GM19468 (cell line): ENCODE data around the gene PCDH1.
A peak's percentile ranks its signal among the peaks of the same experiment; 100 is the strongest.
"Not testable (repeated sequence)": the region's sequence is repeated elsewhere in the genome, so short reads cannot be mapped to it uniquely, and the experiment has no call there.

Experiments
- ATAC-seq: cut with Tn5 transposase; IDR thresholded peaks from one replicate; pipeline ENCODE4 v1.9.1; 2021; ENCODE audit warnings: mild to moderate bottlenecking, moderate library complexity, moderate number of reproducible peaks; ENCODE audit not compliant: unreplicated experiment; ENCODE audit errors: extremely low read depth

PCDH1 gene

DNA sequence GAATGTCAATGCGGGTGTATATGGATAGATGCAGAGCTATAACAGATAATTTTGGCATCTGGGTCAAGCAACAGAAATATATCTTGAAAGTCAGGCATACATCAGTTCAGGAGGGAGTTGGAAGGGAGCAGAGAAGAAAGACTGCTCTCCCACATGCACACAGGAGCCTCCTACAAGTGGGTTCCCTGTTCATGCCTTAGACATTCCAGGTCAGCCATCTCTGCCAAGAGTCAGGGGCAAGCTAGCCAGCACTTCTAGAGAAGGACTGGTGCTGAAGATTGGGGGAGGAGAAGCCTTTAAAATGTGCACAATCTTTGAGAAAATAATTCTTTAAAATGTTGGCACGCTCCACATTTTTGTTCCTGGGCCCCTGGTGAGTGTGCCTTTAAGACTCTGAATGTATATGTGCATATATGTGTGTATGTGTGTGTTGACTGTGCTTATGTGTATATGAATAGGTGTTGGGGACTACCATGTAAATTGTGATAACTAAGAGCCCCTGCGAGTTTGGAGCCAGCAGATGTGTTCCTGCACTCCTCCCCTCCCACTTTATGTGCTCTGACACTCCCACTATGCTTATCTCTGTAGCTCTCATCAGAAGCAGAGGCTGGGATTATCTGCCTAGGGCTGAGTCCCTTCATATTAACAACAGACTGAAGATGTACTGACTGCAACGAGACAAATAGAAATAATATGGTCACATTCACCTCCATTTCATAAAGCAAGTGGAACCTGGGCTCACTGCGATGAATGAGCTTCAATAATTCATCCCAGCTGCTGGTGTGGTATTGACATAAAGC lies 24.0 kb upstream of the PCDH1 start:
- no peak for ATAC-seq

GRCh38 chr5:141898448-141899049 lies 20.3 kb upstream of the PCDH1 start:
- no peak for ATAC-seq

DNA sequence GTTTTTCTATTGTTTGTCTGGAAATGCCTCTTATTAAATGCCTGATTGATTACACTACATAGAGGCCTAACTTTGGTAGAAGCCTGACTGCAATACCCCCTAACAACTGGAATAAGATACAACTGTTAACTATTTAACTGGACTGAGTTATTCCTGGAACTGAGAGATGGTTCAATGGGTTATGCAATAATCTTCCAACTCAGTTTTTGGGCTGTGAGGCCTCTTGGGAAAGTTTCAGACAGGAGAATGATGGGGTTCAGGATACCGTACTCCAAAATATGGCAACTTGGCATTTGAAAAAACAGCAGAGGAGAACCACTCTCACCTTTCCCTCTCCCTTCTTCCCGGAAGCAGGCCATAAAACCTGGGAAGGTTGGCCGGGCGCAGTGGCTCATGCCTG lies 19.2 kb upstream of the PCDH1 start:
- ATAC-seq: no peak

DNA sequence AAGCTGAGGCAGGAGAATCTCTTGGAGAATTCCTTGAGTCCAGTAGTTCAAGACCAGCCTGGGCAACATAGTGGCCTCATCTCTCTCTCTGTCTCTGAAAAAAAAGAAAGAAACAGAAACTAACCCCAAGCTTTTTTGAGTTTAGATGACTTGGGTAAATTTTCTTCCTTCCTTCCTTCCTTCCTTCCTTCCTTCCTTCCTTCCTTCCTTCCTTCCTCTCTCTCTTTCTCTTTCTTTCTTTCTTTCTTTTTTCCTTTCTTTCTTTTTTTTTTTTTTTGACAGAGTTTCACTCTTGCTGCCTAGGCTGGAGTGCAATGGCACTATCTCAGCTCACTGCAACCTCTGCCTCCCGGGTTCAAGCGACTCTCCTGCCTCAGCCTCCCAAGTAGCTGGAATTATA lies 12.2 kb upstream of the PCDH1 start:
- ATAC-seq: not testable (repeated sequence)

DNA sequence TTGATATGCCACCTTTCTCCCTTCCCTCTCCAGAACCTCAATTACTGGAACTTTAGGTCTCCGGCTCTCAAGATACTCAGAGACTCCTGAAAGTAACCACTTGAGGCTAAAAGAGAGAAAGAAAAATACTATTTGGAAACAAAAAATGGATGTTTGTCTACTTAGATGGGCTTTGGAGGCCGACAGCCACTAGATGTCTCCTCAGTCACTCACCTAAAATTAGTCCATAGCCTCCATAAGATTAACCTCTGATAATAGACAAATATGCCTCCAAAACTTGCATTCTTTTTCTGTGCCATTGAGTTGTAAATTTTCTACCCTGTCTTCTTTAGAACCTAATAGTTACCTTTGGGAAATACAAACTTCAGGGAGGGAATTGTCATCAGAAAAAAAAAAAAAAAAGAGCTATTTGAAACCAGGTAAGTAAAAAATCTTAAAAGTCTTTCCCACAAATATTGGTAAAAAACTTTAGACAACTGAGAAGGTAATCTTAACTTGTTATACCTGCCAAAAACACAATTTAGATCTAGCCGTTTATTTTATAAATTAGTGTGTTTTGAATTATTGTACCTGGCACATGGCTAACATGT lies 11.2 kb upstream of the PCDH1 start:
- ATAC-seq: no peak

DNA sequence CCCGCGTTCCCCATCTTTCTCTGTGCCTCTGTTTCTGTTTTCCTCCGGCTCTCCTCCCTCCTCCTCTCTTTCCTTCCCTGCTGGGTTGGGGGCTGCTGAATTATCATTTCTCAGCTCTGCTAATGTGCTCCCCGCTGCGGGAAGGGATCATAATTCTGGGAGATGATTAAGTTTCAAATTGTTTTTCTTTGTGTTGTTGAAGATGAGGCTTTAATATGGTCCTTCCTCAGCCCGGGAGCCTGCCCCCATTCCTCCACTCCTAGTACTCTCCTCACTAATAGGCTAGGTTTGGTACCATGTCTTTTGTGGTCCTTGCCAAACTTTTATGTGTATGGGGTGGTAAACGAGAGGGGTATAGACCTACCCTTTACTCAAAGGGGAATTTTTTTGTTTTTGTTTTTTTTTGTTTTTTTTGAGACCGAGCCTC lies 5.7 kb upstream of the PCDH1 start:
- ATAC-seq: no peak

GRCh38 chr5:141883184-141883891 lies 5.1 kb upstream of the PCDH1 start:
- no peak for ATAC-seq

- no peak for ATAC-seq
Observed at GRCh38 chr5:141882594-141883183, 4.5 kb upstream of the PCDH1 start.

GRCh38 chr5:141881886-141882285 lies 3.7 kb upstream of the PCDH1 start:
- ATAC-seq: no peak

GRCh38 chr5:141880961-141881801 lies 3.0 kb upstream of the PCDH1 start:
- no peak for ATAC-seq

DNA sequence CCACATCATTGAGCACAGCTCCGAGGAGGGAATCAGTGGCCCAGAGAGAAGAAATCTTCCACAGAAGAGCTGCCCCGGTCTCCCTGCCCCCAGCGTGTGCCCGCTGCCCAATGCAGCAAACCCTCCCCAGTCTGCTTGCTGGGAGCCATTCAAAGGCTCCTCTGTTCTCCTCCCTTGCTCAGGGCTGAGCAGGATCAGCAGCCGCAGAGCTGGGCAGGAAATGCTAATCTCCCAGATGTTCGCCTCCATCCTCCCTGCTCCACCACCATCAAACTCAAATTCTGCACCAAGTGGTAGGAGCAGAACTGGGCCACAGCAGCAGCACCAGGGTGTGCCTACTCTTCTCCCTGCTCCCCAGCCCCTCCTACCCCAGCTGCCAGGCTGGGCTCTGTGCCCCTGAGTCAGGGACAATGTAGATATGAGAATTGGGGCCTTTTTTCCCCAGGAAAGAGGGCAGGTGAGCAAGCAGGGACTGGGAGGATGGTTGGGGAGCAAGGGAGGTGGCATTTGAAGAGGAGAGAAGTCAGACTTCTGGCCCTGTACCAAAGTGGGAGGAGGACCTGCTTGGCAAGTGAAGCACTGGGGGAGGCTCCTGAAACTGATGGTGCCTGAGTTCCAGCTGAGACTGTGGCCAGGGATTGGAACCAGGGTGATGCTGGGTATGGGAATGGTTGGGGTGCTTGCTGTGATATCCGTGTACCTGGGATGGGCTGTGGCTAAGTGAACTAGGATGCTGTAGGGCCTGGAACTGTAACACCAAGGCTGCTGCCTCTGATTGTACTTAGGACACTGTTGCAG lies 1.9 kb upstream of the PCDH1 start:
- no peak for ATAC-seq

DNA sequence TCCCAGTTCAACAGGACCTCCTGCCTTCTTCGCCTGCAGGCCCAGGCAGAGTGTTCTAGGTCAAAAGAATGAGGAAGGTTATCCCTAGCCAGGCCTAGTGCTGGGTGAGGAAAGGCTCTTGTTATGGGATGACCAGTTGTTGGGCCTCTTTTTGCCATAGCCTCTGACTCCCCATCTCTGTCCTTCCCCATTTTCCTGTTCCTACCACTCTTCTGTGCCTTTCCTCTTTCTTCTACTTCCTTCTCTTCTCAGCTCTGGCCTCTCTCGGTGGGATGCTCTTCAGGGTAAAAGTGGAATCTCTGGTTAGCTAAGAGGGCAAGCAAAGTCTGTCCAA lies 1.2 kb upstream of the PCDH1 start:
- ATAC-seq: no peak

DNA sequence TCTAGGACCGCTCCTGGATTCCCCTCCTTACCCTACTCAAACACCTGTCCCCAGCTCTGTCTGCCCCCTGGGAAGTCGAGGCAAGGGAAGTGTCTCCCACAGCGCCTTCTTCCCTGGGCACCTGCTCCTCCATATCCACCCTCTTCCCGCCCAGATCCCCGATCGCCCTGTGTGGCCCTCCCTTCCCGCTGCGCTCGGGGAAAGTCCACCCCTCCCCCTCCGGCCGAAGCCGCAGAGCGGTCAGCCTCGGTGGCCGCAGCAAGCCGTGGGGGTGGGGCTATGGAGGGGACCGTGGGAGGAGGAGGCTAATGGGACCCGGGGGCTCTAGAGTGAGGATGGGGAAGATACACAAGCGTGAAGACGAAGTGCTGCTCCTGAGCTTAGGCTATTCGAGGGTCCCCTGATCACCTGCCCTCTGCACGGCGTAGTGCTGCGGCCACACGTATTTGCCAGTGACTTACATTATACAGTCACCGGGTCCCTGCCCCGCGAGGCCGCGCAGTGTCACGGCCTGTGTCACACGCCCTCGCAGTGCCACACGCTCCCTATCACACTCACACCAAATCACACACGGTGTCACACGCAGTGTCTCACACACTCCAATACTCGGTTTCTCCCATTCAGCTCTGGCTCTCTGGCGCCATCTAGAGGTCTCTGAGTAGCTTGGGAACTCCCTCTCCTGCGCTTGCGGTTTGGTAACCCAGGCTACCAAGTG lies 658 bp upstream of the PCDH1 start:
- peak; percentile 55 for ATAC-seq

DNA sequence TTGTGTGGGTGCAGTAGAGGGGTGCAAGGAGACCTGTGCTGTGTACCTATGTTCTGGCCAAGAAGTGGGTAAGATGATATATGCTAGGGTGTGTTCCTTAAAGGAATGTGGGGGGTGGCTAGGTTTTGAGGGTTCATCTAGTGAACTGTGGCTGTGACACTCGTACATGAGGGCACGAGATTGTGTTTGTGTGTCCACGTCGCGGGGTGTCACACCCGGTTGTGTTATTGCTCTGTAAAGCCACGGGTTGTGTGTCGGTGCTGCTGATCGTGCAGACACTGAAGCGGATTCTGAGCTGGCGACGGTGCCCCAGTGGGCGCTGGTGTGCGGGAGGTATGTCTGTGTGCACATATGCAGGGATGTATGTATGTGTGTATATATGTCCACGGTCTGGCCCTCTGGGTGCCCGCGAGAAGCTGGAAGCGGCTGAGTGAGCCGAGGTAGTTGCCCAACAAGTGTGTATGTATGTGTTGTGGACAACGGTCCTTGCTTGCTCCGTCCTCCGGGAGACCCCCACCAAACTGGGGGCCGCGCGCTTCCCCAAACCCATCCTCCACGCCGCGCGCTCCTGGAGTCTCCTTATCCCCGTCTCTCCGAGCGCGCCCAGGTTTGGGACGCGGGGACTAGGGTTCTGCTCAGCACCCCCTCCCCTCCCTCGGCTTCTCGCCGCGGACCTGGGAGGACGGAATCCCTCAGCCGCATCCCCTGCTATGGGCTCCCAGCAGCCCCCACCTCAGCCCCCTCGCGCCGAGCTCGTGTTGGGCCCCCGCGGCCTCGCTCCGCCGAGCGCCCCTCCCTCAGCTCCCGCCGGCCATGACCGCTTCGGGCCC lies 639 bp downstream of the PCDH1 start:
- no peak for ATAC-seq

- no peak for ATAC-seq
Observed at GRCh38 chr5:141876628-141877355, 1.4 kb downstream of the PCDH1 start.

DNA sequence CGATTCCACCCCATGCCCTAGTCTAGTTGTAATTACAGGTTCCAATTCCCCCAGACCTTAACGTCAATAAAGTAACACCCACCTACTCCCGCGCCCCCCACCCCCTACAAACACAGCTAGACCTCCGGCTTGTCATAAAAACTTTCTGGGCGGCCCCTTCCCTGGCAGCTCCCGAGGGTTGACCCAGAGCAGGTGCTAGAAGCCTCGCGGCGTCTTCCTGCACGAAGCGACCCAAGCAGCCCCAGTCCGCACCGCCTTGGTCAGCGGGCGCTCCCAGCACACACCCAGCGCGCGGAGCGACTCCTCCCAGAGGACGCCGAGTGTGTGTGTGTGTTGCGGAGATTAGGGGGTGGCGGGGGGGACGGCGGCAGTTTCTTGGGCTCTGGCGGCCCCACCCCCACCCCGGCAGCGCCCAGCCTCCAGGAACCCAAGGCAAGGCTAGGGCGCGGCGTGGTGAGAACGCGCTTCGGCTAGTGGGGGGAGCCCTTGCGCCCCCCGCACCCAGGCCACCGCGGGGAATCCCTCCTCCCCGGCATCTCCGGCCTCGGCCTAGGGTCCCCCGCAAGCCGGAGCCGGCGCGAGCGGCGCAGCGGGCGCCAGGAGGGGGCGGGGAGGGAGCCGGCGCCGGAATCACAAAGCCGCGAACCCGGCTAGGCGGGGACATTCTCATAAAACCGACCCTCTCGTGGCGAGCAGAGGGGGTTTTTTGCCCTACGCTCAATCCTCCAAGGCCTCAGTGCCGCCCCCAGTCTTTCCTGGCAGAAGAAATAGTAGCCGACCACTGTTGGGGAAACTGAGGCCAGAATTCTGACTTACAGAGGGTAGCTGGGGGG lies 2.2 kb downstream of the PCDH1 start:
- no peak for ATAC-seq
